A673 (cell line): ENCODE results near the gene TMEM125.

ENCODE experiments used
- CTCF ChIP-seq: fragments of 300-800, 200-600 bp; sonication (generic); conservative IDR thresholded peaks from 2 replicates; pipeline ENCODE4 v1.5.1; 2017; ENCODE audit warnings: low read depth, mild to moderate bottlenecking, antibody characterized with exemption, low read length, moderate library complexity, mixed read lengths
- EZH2 ChIP-seq: fragments of 200-600 bp; sonication (generic); IDR thresholded peaks from 2 replicates; pipeline ENCODE4 v1.6.1; 2017; ENCODE audit warnings: borderline replicate concordance, low read depth, mild to moderate bottlenecking, mixed read lengths, antibody characterized with exemption, low read length; ENCODE audit not compliant: poor library complexity, severe bottlenecking

GRCh38 chr1:43308635-43309404 is 39.0 kb downstream of the TMEM125 start:
- TF ChIP-seq CTCF (no peak), EZH2 (no peak)
